ENCODE measurements around the gene LIF. TPM values are rescaled to one million over a fixed set of nuclear protein-coding genes. Genes with fewer than 3 reads are reported as not detected.

LIF gene
- total RNA-seq, 1 donor from 2014 or later, result 0.16 TPM

DNA sequence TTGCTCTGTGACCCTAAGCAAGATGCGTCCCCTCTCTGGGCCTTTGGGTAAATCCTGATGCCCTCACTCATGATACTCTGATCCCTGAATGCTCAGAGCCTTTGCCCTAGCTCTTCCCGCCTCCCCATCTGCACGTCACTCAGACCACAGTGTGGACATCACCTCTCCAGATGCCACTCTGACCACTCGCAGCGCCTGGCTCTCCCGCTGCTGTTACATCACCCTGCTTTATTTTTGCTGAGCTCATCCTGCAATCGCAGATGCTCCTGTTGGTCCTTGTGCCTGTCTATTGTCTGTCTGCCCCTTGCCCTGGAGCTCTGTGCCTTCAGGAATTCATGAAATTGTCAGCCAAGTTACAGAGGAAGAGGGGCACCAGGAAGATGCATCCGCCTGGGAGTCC, 14.6 kb upstream of the LIF start:
- intact Hi-C loops (cut with micrococcal nuclease), result loop anchor here (5.0 kb wide), 1 partner anchor 121 kb away; no protein-coding TSS in a partner anchor
- no peak for DNase-seq
- H3K27ac ChIP-seq (replicated peaks), result no peak overlapping the region
- H3K4me1 ChIP-seq, result peaks cover 10% of the 10 kb centered on the region
- no peak overlapping the region for H3K4me3 ChIP-seq
- TF ChIP-seq, protein P1, sequence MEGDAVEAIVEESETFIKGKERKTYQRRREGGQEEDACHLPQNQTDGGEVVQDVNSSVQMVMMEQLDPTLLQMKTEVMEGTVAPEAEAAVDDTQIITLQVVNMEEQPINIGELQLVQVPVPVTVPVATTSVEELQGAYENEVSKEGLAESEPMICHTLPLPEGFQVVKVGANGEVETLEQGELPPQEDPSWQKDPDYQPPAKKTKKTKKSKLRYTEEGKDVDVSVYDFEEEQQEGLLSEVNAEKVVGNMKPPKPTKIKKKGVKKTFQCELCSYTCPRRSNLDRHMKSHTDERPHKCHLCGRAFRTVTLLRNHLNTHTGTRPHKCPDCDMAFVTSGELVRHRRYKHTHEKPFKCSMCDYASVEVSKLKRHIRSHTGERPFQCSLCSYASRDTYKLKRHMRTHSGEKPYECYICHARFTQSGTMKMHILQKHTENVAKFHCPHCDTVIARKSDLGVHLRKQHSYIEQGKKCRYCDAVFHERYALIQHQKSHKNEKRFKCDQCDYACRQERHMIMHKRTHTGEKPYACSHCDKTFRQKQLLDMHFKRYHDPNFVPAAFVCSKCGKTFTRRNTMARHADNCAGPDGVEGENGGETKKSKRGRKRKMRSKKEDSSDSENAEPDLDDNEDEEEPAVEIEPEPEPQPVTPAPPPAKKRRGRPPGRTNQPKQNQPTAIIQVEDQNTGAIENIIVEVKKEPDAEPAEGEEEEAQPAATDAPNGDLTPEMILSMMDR (IDR thresholded peaks at IDR 0.05; ENCODE audit: borderline replicate concordance), result no peak
- peaks cover 71% of the 10 kb centered on the region for H3K27me3 ChIP-seq (ENCODE audit: low read depth)
- no peaks in the 10 kb centered on the region for H3K9me3 ChIP-seq (replicated peaks)
- H3K36me3 ChIP-seq, result no peaks in the 10 kb centered on the region

DNA sequence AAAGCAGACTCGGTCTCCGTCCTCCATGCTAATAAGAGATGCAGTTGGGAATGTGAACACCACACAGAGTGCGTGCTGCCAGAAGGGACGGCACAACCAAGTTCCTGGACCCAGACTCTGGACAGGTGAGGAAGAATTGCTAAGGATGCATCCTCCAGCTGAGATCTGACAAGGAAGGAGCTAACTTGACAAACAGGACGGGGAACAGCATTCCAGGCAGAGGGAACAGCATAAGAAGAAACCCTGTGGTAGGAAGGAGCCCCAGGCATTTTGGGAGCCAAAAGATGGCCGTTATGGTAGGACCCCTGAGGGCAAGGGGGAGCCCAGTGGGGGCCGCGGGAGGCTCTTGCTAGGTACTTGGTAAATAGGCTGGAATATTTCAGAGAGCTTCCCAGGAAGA, 14.1 kb upstream of the LIF start:
- no peak overlapping the region for H3K27ac ChIP-seq (replicated peaks)
- intact Hi-C loops (cut with micrococcal nuclease), result loop anchor here (5.0 kb wide), 1 partner anchor 122 kb away; no protein-coding TSS in a partner anchor
- H3K36me3 ChIP-seq, result no peaks in the 10 kb centered on the region
- no peak overlapping the region for H3K4me3 ChIP-seq
- DNase-seq, result no peak
- H3K27me3 ChIP-seq (ENCODE audit: low read depth), result peaks cover 67% of the 10 kb centered on the region
- H3K9me3 ChIP-seq (replicated peaks), result no peaks in the 10 kb centered on the region
- peaks cover 15% of the 10 kb centered on the region for H3K4me1 ChIP-seq
- TF ChIP-seq, protein P1 (IDR thresholded peaks at IDR 0.05; ENCODE audit: borderline replicate concordance), result no peak

DNA sequence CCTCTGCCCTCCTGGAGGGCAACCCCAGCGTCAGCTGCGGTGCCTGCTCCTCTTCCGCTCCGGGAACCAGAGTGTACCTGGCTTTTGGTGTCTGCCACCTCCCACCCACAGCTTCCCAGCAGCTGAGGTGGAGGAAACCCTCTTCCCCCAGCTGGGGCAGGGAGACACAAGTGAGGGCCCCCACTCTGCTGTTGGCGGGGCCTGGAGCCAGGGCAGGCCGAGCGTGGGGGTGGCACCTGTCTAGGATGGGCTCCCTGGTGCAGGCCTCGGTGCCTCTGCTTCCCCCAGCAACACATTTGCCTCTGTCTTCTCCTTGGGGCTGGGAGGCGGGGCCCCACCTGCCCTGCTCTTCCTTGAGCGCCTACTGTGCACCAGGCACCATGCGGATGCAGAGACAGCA, 13.7 kb upstream of the LIF start:
- no peak for DNase-seq
- peaks cover 15% of the 10 kb centered on the region for H3K4me1 ChIP-seq
- intact Hi-C loops (cut with micrococcal nuclease), result loop anchor here (5.0 kb wide), 1 partner anchor 122 kb away; no protein-coding TSS in a partner anchor

DNA sequence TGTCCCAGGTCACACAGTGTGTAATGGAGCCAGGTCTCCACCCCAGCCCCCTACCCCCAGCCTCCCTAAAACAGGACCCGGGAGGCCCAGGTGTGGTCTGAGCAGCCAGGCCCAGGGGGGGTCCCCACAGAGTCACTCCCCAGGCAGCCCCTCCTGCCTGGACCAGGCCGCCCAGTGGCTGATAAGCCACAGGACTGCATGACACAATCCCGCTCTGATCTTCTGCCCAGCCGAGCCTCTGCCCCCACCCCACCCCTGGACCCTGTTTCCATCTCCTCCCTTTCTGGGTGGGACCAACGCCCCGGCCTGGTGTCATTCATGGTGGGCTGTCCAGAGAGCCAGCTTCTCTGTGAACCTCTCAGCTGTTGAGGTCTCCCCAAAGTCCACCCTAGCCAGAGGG, 7.8 kb upstream of the LIF start:
- intact Hi-C loops (cut with micrococcal nuclease), result no loop called here
- TF ChIP-seq, protein P1 (IDR thresholded peaks at IDR 0.05; ENCODE audit: borderline replicate concordance), result no peak
- H3K4me1 ChIP-seq, result peaks cover 28% of the 10 kb centered on the region
- no peaks in the 10 kb centered on the region for H3K36me3 ChIP-seq
- H3K9me3 ChIP-seq (replicated peaks), result no peaks in the 10 kb centered on the region
- H3K4me3 ChIP-seq, result no peak overlapping the region
- H3K27ac ChIP-seq (replicated peaks), result no peak overlapping the region
- no peak for DNase-seq
- peaks cover 53% of the 10 kb centered on the region for H3K27me3 ChIP-seq (ENCODE audit: low read depth)

More for the DNA sequence above, 13.7 kb upstream of the LIF start:
- Histone ChIP-seq H3K4me3 (no peak overlapping the region), H3K36me3 (no peaks in the 10 kb centered on the region), H3K9me3 (replicated peaks) (no peaks in the 10 kb centered on the region), H3K27ac (replicated peaks) (no peak overlapping the region), H3K27me3 (ENCODE audit: low read depth) (peaks cover 65% of the 10 kb centered on the region)
- TF ChIP-seq, protein P1 (IDR thresholded peaks at IDR 0.05; ENCODE audit: borderline replicate concordance), result no peak

DNA sequence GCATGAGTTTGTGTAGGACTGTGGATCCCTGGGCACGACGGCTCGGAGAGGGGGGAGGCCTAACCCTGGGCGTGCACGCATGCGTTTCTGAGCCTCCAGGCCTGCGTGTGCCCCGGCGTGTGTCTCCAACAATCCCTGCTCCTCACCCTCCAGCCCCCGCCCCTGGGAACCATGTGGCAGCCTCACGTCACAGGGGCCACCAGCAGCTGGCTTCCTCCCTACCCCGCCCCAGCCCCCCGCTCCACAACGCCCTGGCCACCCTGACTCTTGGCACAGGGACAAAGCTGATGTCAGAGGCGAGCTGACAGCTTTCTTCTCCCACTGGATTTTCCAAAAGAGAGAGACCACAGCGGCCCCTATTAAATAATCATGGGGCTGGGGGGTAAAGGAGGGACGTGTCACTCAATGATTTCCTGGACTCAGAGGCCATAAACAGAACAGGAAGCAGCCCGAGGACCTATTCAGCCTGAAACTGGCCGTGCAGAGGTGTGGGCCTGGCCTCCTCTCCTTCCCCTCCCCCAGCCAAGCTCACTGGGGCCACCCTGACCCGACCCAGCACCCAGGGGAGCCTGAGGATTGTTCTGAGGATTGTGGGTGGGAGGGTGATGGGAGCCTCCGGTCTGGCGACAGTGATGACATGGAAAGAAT, 6.8 kb upstream of the LIF start:
- no peaks in the 10 kb centered on the region for H3K36me3 ChIP-seq
- H3K27ac ChIP-seq (replicated peaks), result peak overlapping the region; percentile 45
- peak; percentile 78 for DNase-seq
- H3K4me3 ChIP-seq, result peak overlapping the region; percentile 9
- H3K4me1 ChIP-seq, result peaks cover 37% of the 10 kb centered on the region
- intact Hi-C loops (cut with micrococcal nuclease), result loop anchor here (2.0 kb wide), 1 partner anchor 145 kb away; no protein-coding TSS in a partner anchor
- TF ChIP-seq, protein P1 (IDR thresholded peaks at IDR 0.05; ENCODE audit: borderline replicate concordance), result no peak
- no peaks in the 10 kb centered on the region for H3K9me3 ChIP-seq (replicated peaks)
- H3K27me3 ChIP-seq (ENCODE audit: low read depth), result peaks cover 61% of the 10 kb centered on the region
